Pulmonary artery endothelial cell (primary cell): ENCODE measurements around the gene LRRC8E. TPM values are rescaled to one million over a fixed set of nuclear protein-coding genes. Genes with fewer than 3 reads are reported as not detected.
"Not testable (repeated sequence)": the region's sequence is repeated elsewhere in the genome, so short reads cannot be mapped to it uniquely, and the experiment has no call there.

ENCODE experiments used
- DNase-seq: peaks from one replicate; pipeline ENCODE4 v3.0.0-alpha.2; 2011; ENCODE audit warnings: low read depth, low spot score
- total RNA-seq: library from RNA; depleted of rRNA; stranded (reverse); fragments of >200 nt; gene quantifications from 2 replicates; pipeline ENCODE4 v1.2.3, GENCODE V29; 2014

LRRC8E gene
- total RNA-seq, 1 donor from 2014 or later, result 2.0 TPM

- no peak for DNase-seq
Observed at GRCh38 chr19:7853770-7854128, 34.6 kb upstream of the LRRC8E start.

- DNase-seq, result no peak
Observed at GRCh38 chr19:7855426-7856108, 32.7 kb upstream of the LRRC8E start.

GRCh38 chr19:7856109-7856591 lies 32.2 kb upstream of the LRRC8E start:
- no peak for DNase-seq

- no peak for DNase-seq
Observed at GRCh38 chr19:7856679-7857663, 31.3 kb upstream of the LRRC8E start.

GRCh38 chr19:7857727-7858108 lies 30.6 kb upstream of the LRRC8E start:
- DNase-seq, result no peak

GRCh38 chr19:7858109-7858770 lies 30.1 kb upstream of the LRRC8E start:
- DNase-seq, result no peak

GRCh38 chr19:7859087-7859486 lies 29.2 kb upstream of the LRRC8E start:
- DNase-seq, result not testable (repeated sequence)

- no peak for DNase-seq
Observed at GRCh38 chr19:7859831-7860713, 28.2 kb upstream of the LRRC8E start.

GRCh38 chr19:7860714-7861618 lies 27.3 kb upstream of the LRRC8E start:
- DNase-seq, result no peak

- DNase-seq, result no peak
Observed at GRCh38 chr19:7861619-7862412, 26.5 kb upstream of the LRRC8E start.

- no peak for DNase-seq
Observed at GRCh38 chr19:7862413-7862951, 25.8 kb upstream of the LRRC8E start.

- no peak for DNase-seq
Observed at GRCh38 chr19:7863157-7863970, 24.9 kb upstream of the LRRC8E start.

- no peak for DNase-seq
Observed at GRCh38 chr19:7863971-7864689, 24.2 kb upstream of the LRRC8E start.

GRCh38 chr19:7864690-7865074 lies 23.6 kb upstream of the LRRC8E start:
- DNase-seq, result no peak

- no peak for DNase-seq
Observed at GRCh38 chr19:7865262-7865911, 22.9 kb upstream of the LRRC8E start.

- DNase-seq, result no peak
Observed at GRCh38 chr19:7866399-7867091, 21.8 kb upstream of the LRRC8E start.
